AG04450 (cell line): Measurements from ENCODE around the gene FBXL17. TPM values are rescaled to one million over a fixed set of nuclear protein-coding genes. Genes with fewer than 3 reads are reported as not detected.

Experiments
- CTCF ChIA-PET: fragments of 300-600, 350-600 bp; formaldehyde crosslinking; extraction: SDS; loops from one replicate; lab custom pipeline; 2022; ENCODE audit warnings: antibody characterized with exemption, inconsistent platforms; lab: Charles Lee
- POLR2A ChIA-PET: fragments of 350-600 bp; formaldehyde crosslinking; extraction: SDS; loops from one replicate; lab custom pipeline; 2021; ENCODE audit warnings: antibody characterized with exemption, inconsistent platforms; lab: Yijun Ruan, JAX
- DNase-seq: peaks from one replicate; pipeline ENCODE4 v3.0.0-alpha.2; 2011; ENCODE audit warnings: low read depth, low spot score
- H3K27ac ChIP-seq: one replicate; pipeline ENCODE4 v1.5.1; 2012; ENCODE audit warnings: low read depth, low read length, control low read depth
- H3K27me3 ChIP-seq: one replicate; pipeline ENCODE4 v1.6.0; 2012; ENCODE audit warnings: low read length; ENCODE audit not compliant: control insufficient read depth, insufficient read depth
- H3K4me3 ChIP-seq: 2 replicates; pipeline ENCODE4 v1.5.1; 2011; ENCODE audit warnings: mild to moderate bottlenecking, low read depth, low read length, control low read depth
- H3K9me3 ChIP-seq: 2 replicates; pipeline ENCODE4 v1.5.1; 2012; ENCODE audit warnings: low read length; ENCODE audit not compliant: control insufficient read depth, insufficient read depth
- polyA plus RNA-seq: library from polyadenylated mRNA; depleted of rRNA; stranded (reverse); fragments of >200 nt; gene quantifications from 2 replicates; pipeline ENCODE4 v1.2.3, GENCODE V29; 2011
- TF ChIP-seq, protein P1 (sequence below): IDR thresholded peaks from 2 replicates; pipeline ENCODE4 v1.5.1; 2011; ENCODE audit warnings: low read depth, low read length, control low read depth, inconsistent platforms

FBXL17 gene
- polyA plus RNA-seq, 1 experiment: 9.4 TPM

DNA sequence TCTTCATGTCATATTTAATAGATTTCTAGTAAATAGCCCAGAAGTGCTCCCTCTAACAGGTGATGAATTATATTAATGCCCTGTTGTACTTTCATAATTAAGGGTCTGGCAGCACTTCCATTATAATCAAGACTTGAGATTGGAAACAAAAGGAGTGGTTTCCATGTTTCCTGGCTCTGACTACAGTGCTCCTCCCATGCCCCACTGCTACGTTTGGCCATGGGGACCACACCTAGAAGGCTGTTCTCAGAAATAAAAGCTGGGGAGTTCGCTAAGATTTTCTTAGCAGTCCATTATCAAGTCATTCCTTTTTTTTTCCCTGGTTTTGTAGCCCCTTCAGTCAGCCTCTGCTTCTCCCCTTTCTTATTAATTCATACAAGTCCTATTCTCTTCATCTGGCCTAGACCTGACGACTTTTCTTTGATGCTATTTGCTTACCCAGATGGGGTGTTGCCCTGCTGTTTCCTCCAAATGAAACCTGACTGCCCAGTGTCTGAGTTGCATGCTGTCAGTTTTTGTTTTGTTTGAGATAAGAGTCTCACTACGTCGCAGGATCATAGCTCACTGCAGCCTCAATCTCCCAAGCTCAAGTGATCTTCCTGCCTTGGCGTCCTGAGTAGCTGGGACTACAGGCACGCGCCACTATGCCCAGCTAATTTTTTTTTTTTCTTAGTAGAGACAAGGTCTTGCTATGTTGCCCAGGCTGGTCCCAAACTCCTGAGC lies 399.0 kb downstream of the FBXL17 start:
- TF ChIP-seq, protein P1, sequence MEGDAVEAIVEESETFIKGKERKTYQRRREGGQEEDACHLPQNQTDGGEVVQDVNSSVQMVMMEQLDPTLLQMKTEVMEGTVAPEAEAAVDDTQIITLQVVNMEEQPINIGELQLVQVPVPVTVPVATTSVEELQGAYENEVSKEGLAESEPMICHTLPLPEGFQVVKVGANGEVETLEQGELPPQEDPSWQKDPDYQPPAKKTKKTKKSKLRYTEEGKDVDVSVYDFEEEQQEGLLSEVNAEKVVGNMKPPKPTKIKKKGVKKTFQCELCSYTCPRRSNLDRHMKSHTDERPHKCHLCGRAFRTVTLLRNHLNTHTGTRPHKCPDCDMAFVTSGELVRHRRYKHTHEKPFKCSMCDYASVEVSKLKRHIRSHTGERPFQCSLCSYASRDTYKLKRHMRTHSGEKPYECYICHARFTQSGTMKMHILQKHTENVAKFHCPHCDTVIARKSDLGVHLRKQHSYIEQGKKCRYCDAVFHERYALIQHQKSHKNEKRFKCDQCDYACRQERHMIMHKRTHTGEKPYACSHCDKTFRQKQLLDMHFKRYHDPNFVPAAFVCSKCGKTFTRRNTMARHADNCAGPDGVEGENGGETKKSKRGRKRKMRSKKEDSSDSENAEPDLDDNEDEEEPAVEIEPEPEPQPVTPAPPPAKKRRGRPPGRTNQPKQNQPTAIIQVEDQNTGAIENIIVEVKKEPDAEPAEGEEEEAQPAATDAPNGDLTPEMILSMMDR: no peak
- DNase-seq: no peak
- ChIA-PET POLR2A (no interaction called here), CTCF (interaction anchor here (1.2 kb wide), 1 partner anchor 278 kb away, joined by 3 read pairs; no protein-coding TSS in a partner anchor)
- Histone ChIP-seq H3K27me3 (no peaks in the 10 kb centered on the region), H3K9me3 (no peaks in the 10 kb centered on the region), H3K27ac (no peak overlapping the region), H3K4me3 (no peak overlapping the region)

DNA sequence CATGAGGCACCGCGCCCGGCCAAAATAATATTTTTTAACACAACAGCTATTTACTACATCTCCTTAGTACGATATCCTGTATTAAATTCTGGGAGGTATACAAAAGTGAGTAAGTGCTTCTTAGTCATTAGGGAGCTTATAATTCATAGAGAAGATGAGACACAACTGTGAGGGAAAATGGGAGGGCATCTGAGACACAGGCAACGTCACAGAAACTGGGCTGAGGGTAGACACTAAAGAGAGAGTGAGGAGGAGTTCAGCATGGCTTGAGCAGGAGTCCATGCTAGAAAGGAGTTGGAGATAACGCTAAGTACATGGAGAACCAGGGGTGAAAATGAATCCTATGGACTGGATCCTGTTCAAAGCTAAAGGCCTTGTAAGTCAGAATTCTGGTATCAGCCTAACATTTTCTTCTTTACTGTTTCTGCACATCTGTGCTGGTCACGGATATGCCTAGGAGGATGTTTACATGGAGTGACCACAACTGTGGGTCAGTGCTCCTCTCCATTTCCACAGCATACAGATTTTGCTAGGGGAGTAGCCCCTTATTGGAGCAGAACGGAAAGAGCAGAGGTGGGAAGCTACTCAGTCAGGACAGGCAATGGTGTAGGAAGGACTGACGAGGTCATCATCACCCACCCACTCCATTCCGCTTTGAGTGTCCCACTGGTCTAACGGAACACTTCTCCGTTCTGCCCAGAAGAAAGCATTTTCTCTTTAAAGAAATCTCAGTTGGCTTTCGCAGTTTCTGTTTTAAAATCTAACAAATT lies 400.8 kb downstream of the FBXL17 start:
- Histone ChIP-seq H3K9me3 (no peaks in the 10 kb centered on the region), H3K4me3 (no peak overlapping the region), H3K27me3 (no peaks in the 10 kb centered on the region), H3K27ac (no peak overlapping the region)
- TF ChIP-seq, protein P1: no peak
- peak; percentile 10 for DNase-seq
- POLR2A ChIA-PET: no interaction called here
- CTCF ChIA-PET: no interaction called here

DNA sequence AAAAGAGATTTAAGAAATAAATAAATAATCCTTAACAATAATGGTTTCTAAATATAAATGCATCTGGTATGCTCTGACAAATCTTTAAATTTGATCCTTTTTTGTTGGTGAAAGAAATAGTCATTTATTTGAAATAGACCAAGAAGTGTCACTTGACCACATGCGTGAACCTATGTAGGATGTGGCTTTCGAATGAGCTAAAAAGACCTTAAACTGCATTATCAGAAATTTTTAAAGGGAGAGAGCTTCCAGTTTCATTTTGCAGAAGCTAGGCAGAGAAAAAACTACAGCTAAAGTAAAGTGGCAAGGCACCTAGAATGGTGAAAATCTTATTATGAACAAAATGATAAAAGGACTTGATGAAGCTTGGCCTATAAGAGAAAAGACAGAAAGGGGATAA lies 402.0 kb downstream of the FBXL17 start:
- CTCF ChIA-PET: interaction anchor here (0.6 kb wide), 1 partner anchor 20 kb away, joined by 6 read pairs; no protein-coding TSS in a partner anchor
- DNase-seq: no peak

DNA sequence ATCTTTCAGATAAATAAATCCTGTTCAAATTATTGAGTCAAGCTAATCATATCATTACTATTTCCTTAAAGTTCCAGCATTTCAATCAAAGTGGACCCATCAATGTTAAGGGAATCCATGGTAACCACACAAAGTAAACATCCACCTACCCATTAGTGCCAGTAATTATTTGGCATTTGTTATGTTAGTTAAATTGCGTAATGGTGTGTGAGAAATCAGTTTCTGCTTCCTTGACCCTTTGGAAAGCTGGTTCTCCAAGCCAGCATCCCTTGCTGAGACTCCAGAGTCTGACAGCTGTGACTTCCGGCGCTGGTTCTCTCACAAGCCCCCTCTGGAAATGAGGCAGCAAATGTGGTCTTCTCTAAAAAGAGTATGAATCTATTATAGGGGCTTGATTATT lies 402.6 kb downstream of the FBXL17 start:
- DNase-seq: no peak
- Histone ChIP-seq H3K4me3 (no peak overlapping the region), H3K27me3 (no peaks in the 10 kb centered on the region), H3K9me3 (no peaks in the 10 kb centered on the region), H3K27ac (no peak overlapping the region)
- CTCF ChIA-PET: no interaction called here
- POLR2A ChIA-PET: no interaction called here
- TF ChIP-seq, protein P1: no peak

More for the DNA sequence above, 402.0 kb downstream of the FBXL17 start:
- TF ChIP-seq, protein P1: no peak
- no peak overlapping the region for H3K27ac ChIP-seq
- H3K27me3 ChIP-seq: no peaks in the 10 kb centered on the region
- H3K9me3 ChIP-seq: no peaks in the 10 kb centered on the region
- H3K4me3 ChIP-seq: no peak overlapping the region
- POLR2A ChIA-PET: no interaction called here

DNA sequence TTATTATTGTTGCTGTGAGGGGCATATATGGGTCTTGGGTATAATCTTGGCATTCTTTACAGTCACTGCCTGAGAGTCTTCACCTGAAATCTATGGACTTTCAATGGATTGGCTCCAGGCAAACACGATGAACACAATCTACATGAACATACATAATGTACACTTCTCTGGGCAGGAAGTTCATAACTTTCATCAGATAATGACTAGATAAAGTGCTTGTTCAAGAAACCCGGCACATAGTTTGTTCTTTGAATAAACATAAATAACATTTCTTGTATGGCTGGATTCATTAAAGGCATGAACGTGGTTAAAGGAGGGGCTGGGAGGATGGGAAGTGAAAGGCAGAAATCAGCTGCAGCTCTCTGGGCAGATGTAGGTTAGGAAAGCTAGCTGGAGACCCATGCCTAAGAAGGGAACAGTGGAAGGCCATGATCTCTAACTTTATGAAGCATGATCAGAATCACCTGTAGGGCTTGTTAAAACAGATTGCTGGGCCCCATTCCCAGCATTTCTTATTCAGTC lies 404.3 kb downstream of the FBXL17 start:
- H3K4me3 ChIP-seq: no peak overlapping the region
- no peaks in the 10 kb centered on the region for H3K9me3 ChIP-seq
- no peaks in the 10 kb centered on the region for H3K27me3 ChIP-seq
- TF ChIP-seq, protein P1: no peak
- CTCF ChIA-PET: no interaction called here
- no peak for DNase-seq
- POLR2A ChIA-PET: no interaction called here
- no peak overlapping the region for H3K27ac ChIP-seq
